Endothelial cell of umbilical vein (primary cell): Measurements from ENCODE around the gene GSN. TPM values are rescaled to one million over a fixed set of nuclear protein-coding genes. Genes with fewer than 3 reads are reported as not detected.

Experiments used
- BruUV-seq: library from RNA; stranded (reverse); fragments of 400-500 nt; replicated peaks from 2 replicates; lab custom pipeline; 2021; lab: Mats Ljungman, UMichigan
- CTCF ChIA-PET: fragments of 300-600, 350-600 bp; sonication (Branson Sonifier 250); formaldehyde crosslinking; loops from one replicate; lab custom pipeline; 2021; ENCODE audit warnings: antibody characterized with exemption, inconsistent platforms; lab: Charles Lee
- POLR2A ChIA-PET: fragments of 300-600, 350-600 bp; sonication (Branson Sonifier 250); formaldehyde crosslinking; loops from one replicate; lab custom pipeline; 2021; ENCODE audit warnings: antibody characterized with exemption, inconsistent platforms; lab: Charles Lee
- DNase-seq: peaks from one replicate; pipeline ENCODE4 v3.0.0-alpha.2; 2011; ENCODE audit warnings: low read depth, low spot score
- FAIRE-seq: peaks from 2 replicates; lab custom pipeline; 2011; peaks lifted over from hg19 to GRCh38; lab: Jason Lieb, UNC
- H2AFZ ChIP-seq: 2 replicates; pipeline ENCODE4 v1.6.0; 2012; ENCODE audit warnings: low read depth, low read length, control low read depth, inconsistent platforms
- H3K27ac ChIP-seq: 2 replicates; pipeline ENCODE4 v1.5.1; 2011; ENCODE audit warnings: low read depth, mild to moderate bottlenecking, control low read depth, low read length, moderate library complexity; ENCODE audit not compliant: insufficient read depth
- H3K27me3 ChIP-seq, 2 experiments: 2 replicates each; pipeline versions ENCODE4 v1.6.0 to v1.6.1; 2011; ENCODE audit warnings: low read length in 2 of 2, mixed read lengths in 1 of 2; ENCODE audit not compliant: control insufficient read depth in 2 of 2, insufficient read depth in 2 of 2
- H3K36me3 ChIP-seq, 2 experiments: 2 replicates in 1 of 2; 3 replicates in 1 of 2; pipeline ENCODE4 v1.5.1; 2011; ENCODE audit warnings: low read length in 2 of 2, mild to moderate bottlenecking in 1 of 2, moderate library complexity in 1 of 2; ENCODE audit not compliant: control insufficient read depth in 2 of 2, insufficient read depth in 2 of 2; ENCODE audit errors: extremely low read depth in 1 of 2
- H3K4me1 ChIP-seq: 3 replicates; pipeline ENCODE4 v1.5.1; 2011; ENCODE audit warnings: mild to moderate bottlenecking, low read length; ENCODE audit not compliant: control insufficient read depth, insufficient read depth; ENCODE audit errors: extremely low read depth
- H3K4me2 ChIP-seq: 2 replicates; pipeline ENCODE4 v1.6.1; 2011; ENCODE audit warnings: low read length, control low read depth, mixed read lengths; ENCODE audit not compliant: insufficient read depth
- H3K4me3 ChIP-seq, 3 experiments: fragments of 200-600 bp in 1 of 3; sonication (generic), shearing (Covaris generic) in 1 of 3; replicated peaks in 1 of 3; 2 replicates each; pipeline ENCODE4 v1.5.1; 2011 to 2016; ENCODE audit warnings: control low read depth in 3 of 3, low read length in 3 of 3, mild to moderate bottlenecking in 2 of 3, inconsistent platforms in 1 of 3, low read depth in 1 of 3, moderate library complexity in 1 of 3; ENCODE audit not compliant: insufficient read depth in 1 of 3
- H3K79me2 ChIP-seq: 2 replicates; pipeline ENCODE4 v1.6.0; 2012; ENCODE audit warnings: low read length, inconsistent platforms; ENCODE audit not compliant: control insufficient read depth, insufficient read depth
- H3K9ac ChIP-seq: replicated peaks from 2 replicates; pipeline ENCODE3; 2011; ENCODE audit warnings: low read length, control low read depth; ENCODE audit not compliant: insufficient read depth; ENCODE audit errors: extremely low read depth
- H3K9me1 ChIP-seq: replicated peaks from 3 replicates; pipeline ENCODE4 v1.6.0; 2011; ENCODE audit warnings: mild to moderate bottlenecking, low read length; ENCODE audit not compliant: control insufficient read depth, insufficient read depth; ENCODE audit errors: extremely low read depth
- H3K9me3 ChIP-seq: replicated peaks from 2 replicates; pipeline ENCODE4 v1.5.1; 2012; ENCODE audit warnings: low read length, inconsistent platforms; ENCODE audit not compliant: control insufficient read depth, insufficient read depth
- H4K20me1 ChIP-seq: replicated peaks from 2 replicates; pipeline ENCODE3; 2011; ENCODE audit warnings: mild to moderate bottlenecking, low read length; ENCODE audit not compliant: control insufficient read depth, insufficient read depth; ENCODE audit errors: extremely low read depth
- CTCF ChIP-seq, 2 donors: IDR thresholded peaks; 1 replicate in 1 of 2; 2 replicates in 1 of 2; pipeline ENCODE4 v1.5.1; 2011; ENCODE audit warnings: low read length in 2 of 2, mild to moderate bottlenecking in 2 of 2, moderate library complexity in 2 of 2, control low read depth in 1 of 2, inconsistent platforms in 1 of 2, low read depth in 1 of 2; ENCODE audit not compliant: insufficient read depth in 1 of 2; ENCODE audit errors: extremely low read depth in 1 of 2
- EZH2 ChIP-seq: IDR thresholded peaks from 2 replicates; pipeline ENCODE4 v1.6.1; 2012; ENCODE audit warnings: borderline replicate concordance, low read depth, mild to moderate bottlenecking, moderate library complexity, low read length, inconsistent platforms; ENCODE audit not compliant: severe bottlenecking
- FOS ChIP-seq: IDR thresholded peaks from 2 replicates; pipeline ENCODE4 v1.6.1; 2011; ENCODE audit warnings: mild to moderate bottlenecking, low read length, moderate library complexity, borderline replicate concordance; ENCODE audit not compliant: insufficient read depth
- GATA2 ChIP-seq: IDR thresholded peaks from 2 replicates; pipeline ENCODE4 v1.7.0; 2011; ENCODE audit warnings: low read depth, mild to moderate bottlenecking, moderate library complexity, mixed read lengths, low read length; ENCODE audit not compliant: insufficient read length, insufficient read depth
- JUN ChIP-seq: IDR thresholded peaks from 2 replicates; pipeline ENCODE4 v1.6.1; 2011; ENCODE audit warnings: borderline replicate concordance, low read depth; ENCODE audit not compliant: insufficient read length, insufficient read depth
- MAX ChIP-seq: IDR thresholded peaks from 2 replicates; pipeline ENCODE4 v1.6.1; 2011; ENCODE audit not compliant: insufficient read depth, insufficient read length
- MYC ChIP-seq: IDR thresholded peaks from one replicate; pipeline ENCODE4 v1.6.1; 2011; ENCODE audit warnings: mild to moderate bottlenecking, low read depth, low read length
- POLR2A ChIP-seq: IDR thresholded peaks from 2 replicates; pipeline ENCODE4 v1.6.1; 2012; ENCODE audit warnings: low read depth, mild to moderate bottlenecking, control low read depth, low read length
- POLR2AphosphoS5 ChIP-seq: IDR thresholded peaks from 2 replicates; pipeline ENCODE4 v1.6.1; 2012; ENCODE audit warnings: low read depth, mild to moderate bottlenecking, control low read depth, low read length, moderate library complexity; ENCODE audit not compliant: insufficient read depth
- dilution Hi-C: fragments of 300-500 bp; cut with MboI; formaldehyde crosslinking; loops from one replicate; pipeline ENCODE4 v1.15.0; 2019; ENCODE audit warnings: low sequenced_read_pairs; ENCODE audit not compliant: extremely low pct_ligation_motif_present
- intact Hi-C: fragments of 100-400 bp; cut with micrococcal nuclease; formaldehyde crosslinking; loops from one replicate; pipeline ENCODE4 v1.10.0; 2022
- polyA plus RNA-seq, 4 experiments: library from polyadenylated mRNA; depleted of rRNA in 3 of 4; stranded (reverse) in 3 of 4; unstranded in 1 of 4; fragments of >200 nt; gene quantifications; 2 replicates each; pipeline versions ENCODE4 v1.2.1 to v1.2.3, GENCODE V29; 2011 to 2012; ENCODE audit warnings: missing spikeins in 1 of 4
- total RNA-seq: library from RNA; stranded (reverse); gene quantifications from 2 replicates; pipeline ENCODE4 v1.2.3, GENCODE V29; 2021

GSN gene
- total and polyA plus RNA-seq, 2 donors (not counting 3 experiments of a cell fraction or from before 2014, with no cell fraction given): 130 to 232 TPM

- FAIRE-seq (no peak), DNase-seq (no peak)
- BruUV-seq: no TSS peak
- intact Hi-C loops: loop anchor here (1.0 kb wide), 2 partner anchors 27 to 66 kb away; no protein-coding TSS in a partner anchor
- Histone ChIP-seq H2AFZ (no peak overlapping the region), H4K20me1 (no peaks in the 10 kb centered on the region), H3K79me2 (peaks cover 25% of the 10 kb centered on the region), H3K27me3 (no peaks in the 10 kb centered on the region), H3K36me3 (peaks cover 5 to 20% of the 10 kb centered on the region in 2 experiments), H3K27ac (peak overlapping the region; percentile 86), H3K4me3 (no peak overlapping the region), H3K9me3 (no peaks in the 10 kb centered on the region), H3K9ac (peak overlapping the region; percentile 70), H3K4me1 (peaks cover 73% of the 10 kb centered on the region), H3K4me2 (peak overlapping the region; percentile 27), H3K9me1 (no peaks in the 10 kb centered on the region)
- dilution Hi-C loops: no loop called here
- ChIA-PET POLR2A (interaction anchor here (0.6 to 2.5 kb wide), 5 partner anchors 10 to 728 kb away, joined by 3 to 11 read pairs (median 4); no protein-coding TSS in a partner anchor), CTCF (interaction anchor here (0.7 to 4.7 kb wide), 12 partner anchors 10 to 141 kb away, joined by 3 to 34 read pairs (median 5); partner anchors contain the start of gene GSN)
- TF ChIP-seq EZH2: no peak
- no peak for TF ChIP-seq CTCF (IDR thresholded peaks at IDR 0.05; ENCODE audit: extremely low read depth in 1 of 2, insufficient read depth in 1 of 2, low read depth in 1 of 2, low read length in 2 of 2)
- TF ChIP-seq JUN: no peak
- no peak for TF ChIP-seq GATA2
- TF ChIP-seq MYC: no peak
- TF ChIP-seq MAX: no peak
- no peak for TF ChIP-seq POLR2AphosphoS5
- no peak for TF ChIP-seq POLR2A
- no peak for TF ChIP-seq FOS
Observed at GRCh38 chr9:121353241-121354061, 85.5 kb downstream of the GSN start.
